ENCODE results near the gene BRD9.

DNA sequence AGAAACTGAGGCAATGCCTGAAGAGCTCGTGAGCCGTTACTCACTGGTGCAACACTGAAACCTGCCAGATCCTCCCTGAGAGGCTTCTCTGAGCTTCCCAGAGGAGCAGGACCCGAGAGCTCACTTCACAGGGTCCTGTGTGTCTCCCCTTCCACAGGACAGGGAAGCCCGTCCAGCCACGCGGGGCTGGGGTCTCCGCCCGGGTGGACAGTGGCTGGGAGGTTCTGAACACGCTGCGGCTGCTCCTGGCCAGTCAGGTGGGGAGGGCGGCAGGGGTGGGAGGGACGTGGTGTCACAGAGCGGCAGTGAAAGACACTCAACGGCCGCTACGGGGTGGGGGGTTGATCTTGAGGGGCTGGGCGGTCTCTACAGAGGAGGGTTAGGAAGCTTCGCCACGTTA lies 41.5 kb downstream of the BRD9 start:
- no peak for TF ChIP-seq CTCF (IDR thresholded peaks at IDR 0.05; ENCODE audit: low read depth, low read length)
- TF ChIP-seq EZH2phosphoT487 (IDR thresholded peaks at IDR 0.05; ENCODE audit: low read depth), result no peak
